ENCODE results near the gene BMI1. TPM values are rescaled to one million over a fixed set of nuclear protein-coding genes. Genes with fewer than 3 reads are reported as not detected.
A peak's percentile ranks its signal among the peaks of the same experiment; 100 is the strongest.
"Not testable (repeated sequence)": the region's sequence is repeated elsewhere in the genome, so short reads cannot be mapped to it uniquely, and the experiment has no call there.

BMI1 gene
- total RNA-seq: 10 to 100 TPM; 45.9 to 74.6 TPM

DNA sequence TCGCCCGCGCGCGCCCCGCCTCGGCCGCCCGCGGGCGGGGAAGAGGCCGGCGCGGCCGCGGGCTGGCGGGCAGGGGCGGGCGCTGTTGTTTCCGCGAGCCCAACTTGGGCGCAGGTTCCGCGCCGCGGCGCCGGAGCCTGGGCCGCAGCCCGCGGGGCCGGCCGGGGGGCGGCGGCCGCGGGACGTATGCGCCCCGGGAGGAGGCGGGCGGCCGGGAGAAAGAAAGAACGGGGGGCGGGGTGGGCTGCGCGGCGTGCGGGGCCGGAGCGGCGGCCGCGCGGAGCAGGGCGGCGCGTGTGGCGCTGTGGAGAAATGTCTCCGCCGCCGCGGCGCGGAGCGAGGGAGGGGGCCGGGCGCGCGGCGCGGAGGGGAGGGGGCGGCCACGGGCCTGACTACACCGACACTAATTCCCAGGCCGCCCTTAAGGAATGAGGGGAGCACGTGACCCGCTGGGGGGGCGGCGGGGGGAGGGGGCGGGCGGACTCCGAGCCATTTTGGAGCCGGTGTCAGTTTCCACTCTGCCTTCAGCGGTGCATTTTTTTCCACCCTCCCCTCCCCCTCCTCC, at the start of gene BMI1:
TSS of gene BMI1 (plus strand) at position 509 of the 565 bp plus-strand sequence. CDS start 5,351 bp downstream, outside the sequence.
- no peaks in the 10 kb centered on the region for H3K9me3 Mint-ChIP-seq (ENCODE audit: low read depth)
- DNase-seq (peak; percentile 44), ATAC-seq (peak; percentile 32)
- CTCF ChIA-PET: interaction anchor here (2.5 to 3.4 kb wide), 2 partner anchors 19 to 20 kb away, joined by 7 to 13 read pairs; no protein-coding TSS in a partner anchor
- H3K36me3 Mint-ChIP-seq: peaks cover 26% of the 10 kb centered on the region
- H3K27me3 Mint-ChIP-seq: peaks cover 40% of the 10 kb centered on the region
- peaks cover 58% of the 10 kb centered on the region for H3K4me1 Mint-ChIP-seq
- peak within 1 kb of the TSS; percentile 94 for H3K27ac Mint-ChIP-seq
- peak within 1 kb of the TSS; percentile 89 for H3K4me3 Mint-ChIP-seq

DNA sequence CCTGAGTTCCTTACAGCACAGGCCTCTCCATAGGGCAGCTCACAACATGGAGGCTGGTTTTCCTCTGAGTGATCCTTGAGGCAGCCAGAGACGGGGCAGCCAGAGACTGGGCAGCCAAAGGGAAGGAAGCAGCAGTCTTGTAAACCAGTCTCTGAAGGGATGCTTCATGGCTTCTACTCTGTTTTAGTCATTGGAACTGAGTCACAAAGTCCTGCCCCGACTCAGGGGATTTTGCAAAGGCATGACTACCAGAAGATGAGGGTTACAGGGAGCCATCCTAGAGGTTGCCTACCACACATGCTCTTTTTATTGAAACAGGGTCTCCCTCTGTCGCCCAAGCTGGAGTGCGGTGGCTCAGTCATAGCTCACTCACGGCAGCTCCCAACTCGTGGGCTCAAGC, 49.1 kb upstream of the BMI1 start:
- H3K4me3 Mint-ChIP-seq: no peak overlapping the region
- DNase-seq (no peak), ATAC-seq (no peak)
- no peaks in the 10 kb centered on the region for H3K36me3 Mint-ChIP-seq
- CTCF ChIA-PET: no interaction called here
- no peak overlapping the region for H3K27ac Mint-ChIP-seq
- H3K27me3 Mint-ChIP-seq: peaks cover 30% of the 10 kb centered on the region
- peaks cover 6% of the 10 kb centered on the region for H3K4me1 Mint-ChIP-seq
- H3K9me3 Mint-ChIP-seq (ENCODE audit: low read depth): no peaks in the 10 kb centered on the region

DNA sequence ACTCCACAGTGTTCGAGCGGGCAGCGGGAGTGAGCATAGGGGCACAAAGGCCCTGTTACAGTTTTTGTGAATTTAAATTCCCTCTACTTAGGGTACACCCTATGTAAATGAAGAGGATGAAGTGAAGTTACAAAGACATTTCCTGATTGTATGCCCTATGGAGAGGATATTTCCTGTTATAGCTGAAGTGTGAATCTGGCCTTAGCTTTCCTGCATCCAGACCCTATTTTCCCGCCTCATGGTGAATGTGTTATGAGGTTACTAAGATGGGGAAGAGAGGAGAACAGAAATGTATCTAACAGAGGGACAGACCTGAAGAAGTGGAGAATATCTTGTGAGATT, 42.5 kb upstream of the BMI1 start:
- no peak overlapping the region for H3K4me3 Mint-ChIP-seq
- ATAC-seq (no peak), DNase-seq (no peak)
- H3K27ac Mint-ChIP-seq: no peak overlapping the region
- no peaks in the 10 kb centered on the region for H3K9me3 Mint-ChIP-seq (ENCODE audit: low read depth)
- H3K27me3 Mint-ChIP-seq: peaks cover 18% of the 10 kb centered on the region
- H3K36me3 Mint-ChIP-seq: no peaks in the 10 kb centered on the region
- CTCF ChIA-PET: no interaction called here
- H3K4me1 Mint-ChIP-seq: no peaks in the 10 kb centered on the region

DNA sequence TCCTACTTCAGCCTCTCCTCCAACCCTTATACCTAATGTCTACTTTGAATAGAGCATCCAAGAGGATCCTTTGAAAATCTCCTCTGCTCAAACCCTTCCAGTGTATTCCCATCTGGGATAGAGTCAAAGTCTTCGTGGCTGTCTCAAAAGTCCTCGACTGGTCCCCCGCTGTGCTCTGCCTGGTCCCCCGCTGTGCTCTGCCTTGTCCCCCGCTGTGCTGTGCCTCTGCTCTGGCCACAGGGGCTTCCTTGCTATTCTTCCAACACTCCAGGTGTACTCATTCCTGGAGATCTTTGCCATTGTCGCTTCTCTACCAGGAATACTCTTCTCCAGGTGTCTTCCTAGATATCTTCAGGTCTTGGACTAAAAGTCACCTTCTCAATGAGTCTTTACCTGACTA, 40.8 kb upstream of the BMI1 start:
- Mint-ChIP-seq H3K9me3 (ENCODE audit: low read depth) (no peaks in the 10 kb centered on the region), H3K27me3 (peaks cover 24% of the 10 kb centered on the region), H3K4me3 (no peak overlapping the region), H3K4me1 (no peaks in the 10 kb centered on the region), H3K36me3 (no peaks in the 10 kb centered on the region), H3K27ac (no peak overlapping the region)
- no peak for ATAC-seq
- DNase-seq: no peak
- CTCF ChIA-PET: interaction anchor here (0.6 kb wide), 1 partner anchor 982 kb away, joined by 3 read pairs; no protein-coding TSS in a partner anchor

DNA sequence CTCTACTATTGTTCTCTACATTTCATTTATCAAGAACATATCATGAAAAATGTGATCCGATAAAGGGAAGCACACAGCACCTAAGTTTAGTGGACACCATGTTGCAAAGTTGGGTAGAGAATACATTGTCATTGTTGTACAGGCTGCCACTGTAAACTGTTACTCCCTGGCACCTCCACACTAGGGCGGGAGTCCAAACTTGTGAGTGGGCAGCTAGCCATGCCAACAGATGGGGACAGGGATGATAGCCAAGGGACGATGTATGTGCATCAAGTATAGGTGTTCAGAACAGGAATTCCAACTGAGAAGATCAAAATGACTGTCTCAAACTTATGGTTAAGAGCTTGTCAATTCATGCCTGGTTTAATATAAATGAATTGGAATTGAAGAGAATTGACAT, 35.8 kb upstream of the BMI1 start:
- no peak overlapping the region for H3K4me3 Mint-ChIP-seq
- no peaks in the 10 kb centered on the region for H3K9me3 Mint-ChIP-seq (ENCODE audit: low read depth)
- H3K36me3 Mint-ChIP-seq: no peaks in the 10 kb centered on the region
- H3K4me1 Mint-ChIP-seq: no peaks in the 10 kb centered on the region
- DNase-seq: no peak
- no peak overlapping the region for H3K27ac Mint-ChIP-seq
- H3K27me3 Mint-ChIP-seq: peaks cover 16% of the 10 kb centered on the region
- ATAC-seq: no peak
- CTCF ChIA-PET: no interaction called here

DNA sequence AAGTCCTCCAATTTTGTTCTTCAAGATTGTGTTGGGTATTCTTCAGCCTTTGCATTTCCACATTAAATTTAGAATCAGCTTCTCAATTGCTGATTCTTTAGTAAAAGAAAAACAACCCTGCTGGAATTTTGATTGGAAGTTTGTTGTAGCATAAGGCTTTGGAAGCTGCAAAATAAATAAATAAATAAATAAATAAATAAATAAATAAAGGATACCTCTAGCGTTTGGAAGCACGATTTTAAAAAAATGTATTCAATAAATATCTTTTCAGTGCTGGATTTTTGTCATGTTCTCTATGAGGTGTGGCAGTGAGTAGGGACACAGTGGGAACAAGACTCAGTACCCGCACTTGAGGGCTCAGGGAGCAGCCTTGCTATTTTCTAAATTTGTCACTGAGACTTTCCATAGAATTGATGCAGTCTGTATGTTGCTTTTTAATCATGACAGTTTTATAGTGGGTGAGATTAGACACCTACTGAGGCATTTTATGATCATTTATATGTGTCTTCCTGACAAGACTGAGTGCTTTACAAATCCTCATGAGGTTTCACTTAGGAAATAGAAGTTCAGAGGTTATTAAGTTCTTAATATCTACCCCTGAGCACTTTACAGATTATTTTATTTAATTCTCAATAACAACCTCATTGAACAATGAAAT, 27.0 kb upstream of the BMI1 start:
- Mint-ChIP-seq H3K27me3 (peaks cover 25% of the 10 kb centered on the region), H3K4me3 (no peak overlapping the region), H3K4me1 (no peaks in the 10 kb centered on the region), H3K27ac (no peak overlapping the region), H3K36me3 (no peaks in the 10 kb centered on the region), H3K9me3 (ENCODE audit: low read depth) (no peaks in the 10 kb centered on the region)
- DNase-seq (no peak), ATAC-seq (no peak)
- CTCF ChIA-PET: no interaction called here

DNA sequence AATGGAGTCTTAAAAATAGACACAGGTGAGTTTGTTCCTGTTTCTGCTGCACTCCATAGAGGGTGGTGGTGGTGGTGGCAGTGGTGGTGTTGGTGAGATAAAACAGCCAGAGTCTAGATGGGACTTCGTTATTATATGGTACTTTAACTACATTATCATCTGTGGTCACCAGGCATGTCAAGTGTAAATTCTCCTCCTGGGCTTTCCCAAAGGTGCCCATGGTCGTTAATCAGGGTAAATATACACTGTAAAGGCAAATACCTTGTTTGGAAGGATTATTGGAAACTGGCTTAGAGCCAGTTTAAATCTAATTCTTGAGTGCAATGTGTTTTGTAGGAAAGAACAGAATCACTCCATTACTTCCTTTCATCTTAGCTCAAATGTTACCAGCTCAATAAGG, 26.2 kb upstream of the BMI1 start:
- H3K27ac Mint-ChIP-seq: no peak overlapping the region
- ATAC-seq (no peak), DNase-seq (no peak)
- peaks cover 23% of the 10 kb centered on the region for H3K27me3 Mint-ChIP-seq
- H3K4me3 Mint-ChIP-seq: no peak overlapping the region
- no peaks in the 10 kb centered on the region for H3K9me3 Mint-ChIP-seq (ENCODE audit: low read depth)
- CTCF ChIA-PET: no interaction called here
- H3K36me3 Mint-ChIP-seq: no peaks in the 10 kb centered on the region
- no peaks in the 10 kb centered on the region for H3K4me1 Mint-ChIP-seq

DNA sequence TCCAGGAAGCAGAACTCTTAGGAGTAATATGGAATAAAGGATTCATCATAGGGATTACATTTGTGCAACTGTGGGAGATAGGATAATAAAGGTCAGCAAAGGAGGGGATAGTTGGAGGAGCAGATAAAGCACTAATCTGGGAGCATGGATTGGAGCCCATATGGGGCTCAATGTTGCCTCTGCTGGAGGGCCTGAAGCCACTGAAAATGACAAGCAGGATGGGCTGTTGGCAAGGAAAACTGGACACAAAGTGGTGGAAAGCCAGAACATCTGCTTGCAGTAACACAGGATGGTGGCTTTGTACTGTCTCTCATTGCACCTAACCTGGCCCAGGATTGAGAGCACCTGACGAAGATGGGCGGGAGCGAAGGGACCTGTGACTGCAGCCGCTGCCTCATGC, 19.7 kb upstream of the BMI1 start:
- H3K9me3 Mint-ChIP-seq (ENCODE audit: low read depth): no peaks in the 10 kb centered on the region
- CTCF ChIA-PET: no interaction called here
- H3K27me3 Mint-ChIP-seq: peaks cover 16% of the 10 kb centered on the region

DNA sequence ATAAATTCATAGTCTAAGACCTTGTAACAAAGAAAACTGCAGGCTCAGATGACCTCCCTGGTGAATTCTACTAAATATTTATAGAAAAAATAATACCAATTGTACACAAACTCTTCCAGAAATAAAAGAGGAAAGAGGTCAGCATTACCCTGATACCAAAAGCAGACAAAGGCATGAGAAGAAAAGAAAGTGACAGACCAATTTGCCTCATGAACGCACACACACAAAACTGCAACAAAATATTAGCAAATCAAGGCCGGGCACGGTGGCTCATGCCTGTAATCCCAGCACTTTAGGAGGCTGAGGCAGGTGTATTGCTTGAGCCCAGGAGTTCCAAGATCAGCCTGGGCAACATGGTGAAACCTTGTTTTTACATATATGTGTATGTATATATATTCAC, 17.4 kb upstream of the BMI1 start:
- DNase-seq (no peak), ATAC-seq (no peak)
- Mint-ChIP-seq H3K4me3 (no peak overlapping the region), H3K4me1 (peaks cover 6% of the 10 kb centered on the region), H3K36me3 (peaks cover 3% of the 10 kb centered on the region), H3K27ac (no peak overlapping the region), H3K9me3 (ENCODE audit: low read depth) (no peaks in the 10 kb centered on the region), H3K27me3 (no peaks in the 10 kb centered on the region)
- CTCF ChIA-PET: no interaction called here

More for the DNA sequence above, 19.7 kb upstream of the BMI1 start:
- no peak overlapping the region for H3K4me3 Mint-ChIP-seq
- ATAC-seq: no peak
- H3K27ac Mint-ChIP-seq: no peak overlapping the region
- H3K4me1 Mint-ChIP-seq: no peaks in the 10 kb centered on the region
- no peak for DNase-seq
- no peaks in the 10 kb centered on the region for H3K36me3 Mint-ChIP-seq

DNA sequence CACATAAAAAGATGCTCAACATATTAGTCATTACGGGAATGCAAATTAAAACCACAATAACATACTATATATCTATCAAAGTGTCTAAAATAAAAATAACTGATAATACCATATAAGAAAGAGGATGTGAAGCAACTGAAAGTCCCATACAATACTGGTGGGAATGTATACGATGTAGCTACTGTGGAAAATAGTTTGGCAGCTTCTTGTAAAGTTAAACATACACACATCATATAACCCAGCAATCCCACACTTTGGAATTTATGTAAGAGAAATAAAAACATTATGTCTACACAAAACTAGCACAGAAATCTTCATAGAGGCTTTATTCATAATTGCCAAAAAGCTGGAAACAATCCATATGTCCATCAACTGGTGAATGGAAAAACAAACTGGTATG, 15.2 kb upstream of the BMI1 start:
- Mint-ChIP-seq H3K9me3 (ENCODE audit: low read depth) (no peaks in the 10 kb centered on the region), H3K27ac (no peak overlapping the region), H3K36me3 (peaks cover 3% of the 10 kb centered on the region), H3K4me1 (peaks cover 9% of the 10 kb centered on the region), H3K27me3 (no peaks in the 10 kb centered on the region), H3K4me3 (no peak overlapping the region)
- DNase-seq: no peak
- CTCF ChIA-PET: no interaction called here
- ATAC-seq: no peak

DNA sequence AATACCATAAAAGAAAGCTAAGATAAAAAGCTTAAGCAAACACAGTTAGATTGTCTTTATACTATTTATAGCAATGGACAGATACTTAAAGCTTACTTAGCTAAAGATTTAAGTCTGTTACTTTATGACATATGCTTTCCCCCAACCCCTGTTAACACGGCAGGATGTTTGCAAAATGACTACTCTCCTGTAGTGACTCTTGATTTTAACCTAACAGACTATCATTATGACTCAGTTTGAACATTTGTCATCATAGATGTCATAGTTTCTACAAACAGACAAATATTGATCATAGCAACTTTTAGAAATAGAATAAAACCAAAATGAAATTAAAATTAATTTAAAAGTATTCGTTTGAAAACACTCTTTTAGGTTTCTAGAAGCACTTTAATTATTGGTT, 12.5 kb upstream of the BMI1 start:
- CTCF ChIA-PET: interaction anchor here (1.1 to 1.5 kb wide), 2 partner anchors 31 to 32 kb away, joined by 3 read pairs; no protein-coding TSS in a partner anchor
- Mint-ChIP-seq H3K9me3 (ENCODE audit: low read depth) (no peaks in the 10 kb centered on the region), H3K4me3 (no peak overlapping the region), H3K27ac (peak overlapping the region; percentile 36), H3K4me1 (peaks cover 12% of the 10 kb centered on the region), H3K27me3 (peaks cover 2% of the 10 kb centered on the region), H3K36me3 (peaks cover 3% of the 10 kb centered on the region)
- ATAC-seq (peak; percentile 99), DNase-seq (peak; percentile 73)

DNA sequence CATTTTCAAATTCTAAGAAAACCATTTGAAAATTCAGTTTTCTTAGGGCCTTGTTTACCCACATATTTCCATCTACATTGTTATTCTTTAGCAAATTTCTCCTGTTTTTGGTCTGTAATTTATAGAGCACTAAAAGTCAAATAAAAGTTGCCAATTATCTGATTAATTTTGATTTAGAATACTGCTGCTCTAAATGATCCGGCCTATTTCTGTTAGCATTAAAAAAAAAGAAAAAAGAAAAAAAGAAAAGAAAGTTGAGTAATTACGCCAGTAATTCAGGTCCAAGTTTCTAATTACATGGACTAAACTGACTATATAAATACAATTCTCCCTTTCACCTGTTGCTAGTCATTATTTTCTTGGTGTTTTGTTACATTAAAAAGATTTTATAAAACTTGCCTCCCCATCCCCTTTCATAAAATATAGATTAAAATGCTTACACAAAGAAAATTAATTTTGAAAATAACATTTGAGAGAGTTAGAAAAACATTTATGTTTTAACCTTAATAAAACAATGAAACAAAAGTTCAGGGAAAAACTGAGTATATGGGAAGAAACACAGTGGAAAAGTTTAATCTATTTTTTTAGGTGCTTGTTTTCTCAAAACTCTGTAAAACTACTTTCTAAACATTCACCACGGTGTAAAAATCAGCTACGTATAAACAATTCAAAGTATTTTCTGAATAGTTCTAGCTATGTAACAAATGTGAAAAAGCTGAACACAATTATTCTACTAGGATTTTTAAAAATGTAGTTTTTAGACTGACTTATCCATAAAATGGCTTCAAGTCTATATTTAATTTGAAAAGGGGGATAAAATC, 11.5 kb upstream of the BMI1 start:
- CTCF ChIA-PET: no interaction called here
- ATAC-seq (no peak), DNase-seq (no peak)
- Mint-ChIP-seq H3K4me3 (no peak overlapping the region), H3K27ac (peak overlapping the region; percentile 24), H3K36me3 (peaks cover 3% of the 10 kb centered on the region), H3K27me3 (peaks cover 2% of the 10 kb centered on the region), H3K4me1 (peaks cover 13% of the 10 kb centered on the region), H3K9me3 (ENCODE audit: low read depth) (no peaks in the 10 kb centered on the region)

DNA sequence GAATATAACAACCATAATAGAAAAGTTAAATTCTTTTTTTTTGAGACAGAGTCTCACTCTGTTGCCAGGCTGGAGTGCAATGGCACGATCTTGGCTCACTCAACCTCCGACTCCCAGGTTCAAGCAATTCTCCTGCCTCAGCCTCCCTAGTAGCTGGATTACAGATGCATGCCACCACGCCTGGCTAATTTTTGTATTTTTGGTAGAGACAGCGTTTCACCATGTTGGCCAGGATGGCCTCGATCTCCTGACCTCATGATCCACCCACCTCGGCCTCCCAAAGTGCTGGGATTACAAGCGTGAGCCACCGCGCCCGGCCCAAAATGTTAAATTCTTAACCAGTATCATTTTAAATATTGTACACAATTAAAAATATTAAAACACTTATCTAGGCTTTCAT, 10.9 kb upstream of the BMI1 start:
- H3K27ac Mint-ChIP-seq; H3K36me3 Mint-ChIP-seq; CTCF ChIA-PET; DNase-seq; H3K9me3 Mint-ChIP-seq (ENCODE audit: low read depth); H3K27me3 Mint-ChIP-seq; H3K4me3 Mint-ChIP-seq; ATAC-seq: not testable (repeated sequence)
- H3K4me1 Mint-ChIP-seq: peaks cover 17% of the 10 kb centered on the region

DNA sequence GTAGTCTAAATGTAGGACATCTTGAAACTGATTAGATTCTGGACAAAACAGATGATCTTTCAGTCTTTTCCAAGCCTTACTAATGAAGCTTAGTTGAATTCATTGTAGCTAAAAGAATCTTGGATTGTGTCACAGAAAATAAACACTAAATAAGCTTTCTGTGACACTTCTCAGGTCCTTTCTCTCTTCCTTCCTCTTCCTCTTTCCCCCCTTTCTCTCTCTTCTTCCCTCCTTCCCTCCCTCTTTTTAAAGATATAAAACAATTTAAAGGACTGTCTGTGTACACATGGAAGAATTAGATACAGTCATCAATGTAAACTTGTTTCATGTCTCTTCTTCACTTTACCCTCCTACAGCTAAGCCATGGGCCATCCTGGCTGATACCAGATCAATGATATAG, 10.0 kb upstream of the BMI1 start:
- no peak for DNase-seq
- Mint-ChIP-seq H3K27me3 (peaks cover 2% of the 10 kb centered on the region), H3K27ac (no peak overlapping the region), H3K4me3 (no peak overlapping the region), H3K9me3 (ENCODE audit: low read depth) (no peaks in the 10 kb centered on the region), H3K36me3 (peaks cover 5% of the 10 kb centered on the region), H3K4me1 (peaks cover 25% of the 10 kb centered on the region)
- CTCF ChIA-PET: interaction anchor here (0.7 kb wide), 1 partner anchor 12 kb away, joined by 3 read pairs; no protein-coding TSS in a partner anchor
- no peak for ATAC-seq

Measured in activated CD8-positive, alpha-beta memory T cell treated with anti-CD3 and anti-CD28 coated beads, Interleukin-2, amount 10 ng/mL, durations not matched to agents 7 days and 5 days (primary cell).